Tibial nerve (tissue), 4 donors: ENCODE results near the gene SCTR. TPM values are rescaled to one million over a fixed set of nuclear protein-coding genes. Genes with fewer than 3 reads are reported as not detected.

Experiments
- DNase-seq, 2 donors: peaks; one replicate each; pipeline ENCODE4 v3.0.0-alpha.2; 2019; ENCODE audit warnings: low spot score in 2 of 2
- H3K27ac ChIP-seq, 4 donors: fragments of 200-600 bp; sonication (generic) in 3 of 4; one replicate each; pipeline ENCODE4 v1.5.1; 2017 to 2019; ENCODE audit warnings: mild to moderate bottlenecking in 1 of 4
- H3K27me3 ChIP-seq, 2 donors: fragments of 200-600 bp; sonication (generic) in 1 of 2; one replicate each; pipeline versions ENCODE4 v1.5.1 to v1.6.0; 2017 to 2019
- H3K36me3 ChIP-seq, 3 donors: fragments of 200-600 bp; sonication (generic); one replicate each; pipeline ENCODE4 v1.5.1; 2018 to 2019
- H3K4me1 ChIP-seq, 4 donors: fragments of 200-600 bp; sonication (generic) in 3 of 4; one replicate each; pipeline ENCODE4 v1.5.1; 2017 to 2019
- H3K4me3 ChIP-seq, 4 donors: fragments of 200-600 bp; sonication (generic) in 3 of 4; one replicate each; pipeline ENCODE4 v1.5.1; 2017 to 2019; ENCODE audit warnings: mild to moderate bottlenecking in 1 of 4, moderate library complexity in 1 of 4
- H3K9me3 ChIP-seq, 4 donors: fragments of 200-600 bp; sonication (generic) in 3 of 4; one replicate each; pipeline ENCODE4 v1.5.1; 2017 to 2019
- EP300 ChIP-seq, 2 donors: sonication (generic); formaldehyde crosslinking; IDR thresholded peaks; one replicate each; pipeline ENCODE4 v1.6.1; 2017; ENCODE audit warnings: antibody characterized with exemption in 2 of 2, mild to moderate bottlenecking in 1 of 2
- POLR2A ChIP-seq, 2 donors: fragments of 450-650 bp; IDR thresholded peaks; one replicate each; pipeline ENCODE4 v1.6.1; 2017; ENCODE audit warnings: antibody characterized with exemption in 2 of 2, mild to moderate bottlenecking in 2 of 2, moderate library complexity in 2 of 2
- WGBS, 2 donors: methylation state at CpG; one replicate each; pipeline ENCODE4 v1.1.5; 2018; 5-methylcytosine and 5-hydroxymethylcytosine counted together
- total RNA-seq, 4 donors: library from RNA; depleted of rRNA; stranded (reverse); fragments of >200 nt; gene quantifications; one replicate each; pipeline ENCODE4 v1.1.0, GENCODE V29; 2016
- TF ChIP-seq, protein P1 (sequence below), 5 experiments: fragments of 200-600 bp in 3 of 5; fragments of 450-650 bp in 2 of 5; sonication (generic) in 3 of 5; IDR thresholded peaks; one replicate each; pipeline ENCODE4 v1.5.1; 2016 to 2019; ENCODE audit warnings: antibody characterized with exemption in 5 of 5, mild to moderate bottlenecking in 3 of 5, moderate library complexity in 2 of 5

Gene SCTR
- total RNA-seq, 4 donors from 2014 or later = not detected

DNA sequence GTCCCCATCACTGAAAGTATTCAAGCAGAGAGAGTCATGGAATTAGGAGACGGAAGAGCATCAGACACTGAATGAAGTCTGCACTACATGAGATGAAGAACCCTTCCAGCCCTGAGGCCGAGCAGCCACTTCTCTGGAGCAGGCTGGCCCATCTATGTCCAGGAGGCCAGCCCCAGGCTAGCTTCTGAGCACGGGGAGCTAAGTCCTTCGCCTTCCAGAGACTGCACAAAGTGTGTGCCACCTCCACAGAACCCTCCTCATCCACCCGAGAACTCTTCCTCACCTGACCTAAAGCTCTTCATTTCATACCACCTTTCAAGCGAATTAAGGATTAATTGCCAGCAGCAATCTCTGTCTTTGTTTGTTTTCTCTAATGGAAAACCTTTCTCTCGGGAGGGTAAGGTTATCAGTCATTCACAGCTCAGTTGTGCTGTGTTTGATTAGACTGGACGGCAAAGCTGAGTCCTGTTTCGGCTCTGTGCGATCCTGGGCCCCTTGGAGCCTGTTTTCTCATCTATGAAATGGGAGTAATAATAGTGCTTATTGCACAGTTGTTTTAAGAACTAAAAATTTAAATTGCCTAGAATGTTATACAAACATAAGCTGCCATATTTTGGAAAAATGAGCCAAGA is 38.0 kb downstream of the SCTR start:
- Histone ChIP-seq H3K27ac (no peak overlapping the region), H3K4me3 (no peak overlapping the region), H3K36me3 (no peaks in the 10 kb centered on the region), H3K27me3 (no peaks in the 10 kb centered on the region), H3K4me1 (no peaks in the 10 kb centered on the region), H3K9me3 (no peaks in the 10 kb centered on the region)
- 86% methylated on average over 10 of the region's 10 CpGs for WGBS, 2 donors
- no peak for DNase-seq
- no peak for TF ChIP-seq POLR2A (IDR thresholded peaks at IDR 0.05)
- no peak for TF ChIP-seq EP300 (IDR thresholded peaks at IDR 0.05)
- TF ChIP-seq, protein P1, sequence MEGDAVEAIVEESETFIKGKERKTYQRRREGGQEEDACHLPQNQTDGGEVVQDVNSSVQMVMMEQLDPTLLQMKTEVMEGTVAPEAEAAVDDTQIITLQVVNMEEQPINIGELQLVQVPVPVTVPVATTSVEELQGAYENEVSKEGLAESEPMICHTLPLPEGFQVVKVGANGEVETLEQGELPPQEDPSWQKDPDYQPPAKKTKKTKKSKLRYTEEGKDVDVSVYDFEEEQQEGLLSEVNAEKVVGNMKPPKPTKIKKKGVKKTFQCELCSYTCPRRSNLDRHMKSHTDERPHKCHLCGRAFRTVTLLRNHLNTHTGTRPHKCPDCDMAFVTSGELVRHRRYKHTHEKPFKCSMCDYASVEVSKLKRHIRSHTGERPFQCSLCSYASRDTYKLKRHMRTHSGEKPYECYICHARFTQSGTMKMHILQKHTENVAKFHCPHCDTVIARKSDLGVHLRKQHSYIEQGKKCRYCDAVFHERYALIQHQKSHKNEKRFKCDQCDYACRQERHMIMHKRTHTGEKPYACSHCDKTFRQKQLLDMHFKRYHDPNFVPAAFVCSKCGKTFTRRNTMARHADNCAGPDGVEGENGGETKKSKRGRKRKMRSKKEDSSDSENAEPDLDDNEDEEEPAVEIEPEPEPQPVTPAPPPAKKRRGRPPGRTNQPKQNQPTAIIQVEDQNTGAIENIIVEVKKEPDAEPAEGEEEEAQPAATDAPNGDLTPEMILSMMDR (IDR thresholded peaks at IDR 0.05) = no peak

DNA sequence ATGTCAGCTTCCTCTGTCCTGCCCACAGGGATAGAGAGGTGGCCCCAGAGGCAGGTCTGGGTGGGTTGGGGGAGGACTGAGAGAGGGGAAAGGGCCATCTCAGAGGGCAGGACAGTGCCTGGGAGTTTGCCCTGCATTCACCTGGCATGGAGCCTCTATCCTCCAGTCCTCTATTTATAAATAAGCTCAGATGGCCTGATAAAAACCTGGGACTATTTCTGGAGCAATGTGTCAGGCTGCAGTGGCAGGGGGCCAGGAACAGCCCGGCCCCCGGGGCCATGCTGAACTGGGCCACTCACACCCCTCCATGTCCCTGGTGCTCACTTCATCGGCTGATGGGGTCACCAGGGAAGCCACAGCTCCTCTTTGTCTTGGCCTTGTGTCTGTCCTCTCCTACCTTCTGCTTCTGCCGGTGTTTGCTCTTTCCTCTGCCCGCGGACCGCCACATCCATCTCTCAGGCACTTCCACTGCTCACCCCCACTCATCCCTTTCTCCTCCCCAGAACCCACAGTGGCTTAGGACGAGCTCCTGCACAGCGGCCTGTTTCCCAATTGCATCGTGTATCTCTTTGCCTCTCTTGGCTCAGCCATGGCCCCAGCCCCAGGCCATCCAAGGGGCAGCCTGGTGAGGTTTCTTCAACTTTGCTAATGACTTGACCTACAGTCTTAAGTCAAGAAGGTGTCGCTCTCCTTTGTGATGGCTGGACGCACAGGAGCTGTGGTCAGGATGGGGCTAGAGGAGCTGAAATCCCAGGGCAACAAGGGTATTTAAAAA is 38.8 kb downstream of the SCTR start:
- TF ChIP-seq, protein P1 (IDR thresholded peaks at IDR 0.05) = no peak
- TF ChIP-seq EP300 (IDR thresholded peaks at IDR 0.05) = no peak
- TF ChIP-seq POLR2A (IDR thresholded peaks at IDR 0.05) = no peak
- Histone ChIP-seq H3K27me3 (no peaks in the 10 kb centered on the region), H3K36me3 (no peaks in the 10 kb centered on the region), H3K9me3 (no peaks in the 10 kb centered on the region), H3K4me1 (no peaks in the 10 kb centered on the region), H3K4me3 (no peak overlapping the region), H3K27ac (no peak overlapping the region)
- DNase-seq = no peak
- 78 to 80% methylated on average over 12 of the region's 12 CpGs for WGBS, 2 donors

DNA sequence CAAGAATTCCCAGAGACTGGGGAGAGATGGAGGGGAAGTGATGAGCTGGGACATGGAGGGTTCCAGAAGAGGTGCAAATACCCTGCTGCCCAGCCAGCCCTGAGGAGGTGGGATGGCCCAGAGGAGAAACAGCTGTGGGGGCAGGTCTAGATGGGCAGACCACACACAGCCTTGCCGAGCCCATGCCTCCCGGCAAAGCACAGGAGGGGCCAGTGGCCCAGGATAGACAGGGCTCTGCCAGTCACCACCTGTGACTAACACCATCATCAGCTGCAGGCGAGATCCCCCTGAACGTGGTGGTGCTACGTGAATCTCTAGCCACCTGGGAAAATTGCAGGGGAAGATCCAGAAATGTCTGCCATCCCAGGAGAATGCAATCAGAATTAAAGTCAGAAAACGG is 39.4 kb downstream of the SCTR start:
- Histone ChIP-seq H3K27ac (no peak overlapping the region), H3K4me3 (no peak overlapping the region), H3K36me3 (no peaks in the 10 kb centered on the region), H3K9me3 (no peaks in the 10 kb centered on the region), H3K27me3 (no peaks in the 10 kb centered on the region), H3K4me1 (no peaks in the 10 kb centered on the region)
- WGBS, 2 donors = 44 to 55% methylated on average over 5 to 6 of the region's 6 CpGs
- DNase-seq = no peak
- TF ChIP-seq, protein P1 (IDR thresholded peaks at IDR 0.05) = no peak

DNA sequence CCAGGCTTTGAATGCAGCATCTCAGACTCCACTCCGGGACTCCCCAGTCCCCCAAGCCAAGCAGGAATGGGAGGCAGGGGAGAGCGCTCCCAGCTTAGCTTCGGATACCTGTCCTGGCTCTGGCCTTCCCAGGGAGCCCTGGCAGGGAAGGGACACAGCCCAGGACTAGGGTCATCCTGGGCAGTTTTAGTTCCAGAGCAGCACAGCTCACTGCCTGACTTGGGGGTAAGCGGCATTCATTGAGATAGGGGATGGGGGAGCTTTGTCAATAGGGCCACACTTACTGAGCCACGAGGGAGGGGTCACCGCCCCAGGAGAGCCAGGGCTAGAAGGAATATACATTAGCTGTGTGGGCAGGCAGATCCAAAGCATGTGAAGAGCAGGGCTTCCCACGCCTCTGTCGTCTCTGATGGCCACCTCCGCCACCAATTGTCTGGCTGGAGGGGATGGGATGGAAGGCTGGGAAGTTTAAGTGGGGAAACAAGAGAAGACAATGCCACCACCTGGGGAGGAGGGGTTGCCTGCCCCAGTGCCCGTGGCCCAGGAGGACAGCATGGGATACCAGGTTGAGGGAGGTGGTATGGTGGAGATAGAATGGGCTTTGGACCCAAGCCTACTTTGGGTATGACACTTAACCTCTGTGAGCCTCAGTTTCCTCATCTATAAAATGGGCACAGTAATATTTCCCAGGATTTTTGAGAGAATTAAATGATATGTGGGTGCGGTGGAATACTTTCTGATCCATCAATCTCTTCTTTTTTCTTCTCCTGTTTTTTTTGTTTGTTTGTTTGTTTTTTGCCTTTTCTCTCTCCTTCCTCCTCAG is 40.2 kb downstream of the SCTR start:
- 82 to 84% methylated on average over 11 of the region's 11 CpGs for WGBS, 2 donors
- DNase-seq = no peak
- TF ChIP-seq EP300 (IDR thresholded peaks at IDR 0.05) (no peak), POLR2A (IDR thresholded peaks at IDR 0.05) (no peak)
- TF ChIP-seq, protein P1 (IDR thresholded peaks at IDR 0.05) = no peak
- no peaks in the 10 kb centered on the region for H3K27me3 ChIP-seq
- H3K27ac ChIP-seq = no peak overlapping the region
- H3K4me1 ChIP-seq = no peaks in the 10 kb centered on the region
- no peaks in the 10 kb centered on the region for H3K36me3 ChIP-seq
- no peak overlapping the region for H3K4me3 ChIP-seq
- H3K9me3 ChIP-seq = no peaks in the 10 kb centered on the region

DNA sequence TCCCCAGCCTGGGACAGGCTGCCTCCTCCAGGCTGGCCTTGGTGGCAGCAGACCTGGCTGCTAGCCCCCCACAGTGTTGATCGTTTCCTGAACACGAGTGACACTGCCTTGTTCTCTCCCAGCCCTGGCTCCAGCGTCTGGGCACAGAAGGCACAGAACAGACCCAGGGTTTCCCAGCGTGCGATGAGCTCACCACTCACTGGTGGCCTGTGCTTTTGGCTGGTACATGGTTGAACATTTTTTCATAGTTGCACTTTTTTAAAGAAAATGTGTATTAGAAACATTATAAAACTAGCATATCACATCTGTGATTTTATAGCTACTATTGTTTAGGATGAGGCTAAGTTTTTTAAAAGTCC is 40.9 kb downstream of the SCTR start:
- H3K27ac ChIP-seq = no peak overlapping the region
- no peaks in the 10 kb centered on the region for H3K36me3 ChIP-seq
- H3K4me3 ChIP-seq = no peak overlapping the region
- no peaks in the 10 kb centered on the region for H3K27me3 ChIP-seq
- DNase-seq = no peak
- 62 to 64% methylated on average over 5 of the region's 5 CpGs for WGBS, 2 donors
- no peaks in the 10 kb centered on the region for H3K9me3 ChIP-seq
- H3K4me1 ChIP-seq = no peaks in the 10 kb centered on the region
- TF ChIP-seq, protein P1 (IDR thresholded peaks at IDR 0.05) = no peak
- TF ChIP-seq EP300 (IDR thresholded peaks at IDR 0.05) = no peak
- no peak for TF ChIP-seq POLR2A (IDR thresholded peaks at IDR 0.05)
